ENCODE measurements around the gene OCA2. TPM values are rescaled to one million over a fixed set of nuclear protein-coding genes. Genes with fewer than 3 reads are reported as not detected.

Gene OCA2
- total RNA-seq, 3 donors from 2014 or later (not counting 1 experiment from before 2014, with no cell fraction given), result 0.35 to 1.5 (median 0.56) TPM

DNA sequence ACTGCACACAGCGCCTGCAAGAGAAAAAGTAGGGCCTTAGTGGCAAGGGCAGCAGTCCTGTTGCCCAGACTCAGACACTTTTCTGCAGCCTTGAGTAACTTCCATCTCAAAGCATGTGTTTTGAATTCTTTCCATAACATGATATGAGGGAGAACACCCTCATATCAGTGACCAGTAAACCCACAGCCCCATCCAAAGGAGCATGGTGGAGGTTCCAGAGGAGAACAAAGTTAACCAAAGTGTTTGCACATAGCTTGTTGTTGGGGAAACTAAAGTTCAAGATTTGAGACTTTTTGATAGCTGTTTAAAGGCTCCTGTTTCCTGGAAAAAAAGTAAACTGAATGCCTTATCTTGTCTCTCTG, 74.2 kb downstream of the OCA2 start:
- no peaks in the 10 kb centered on the region for H3K36me3 Mint-ChIP-seq

DNA sequence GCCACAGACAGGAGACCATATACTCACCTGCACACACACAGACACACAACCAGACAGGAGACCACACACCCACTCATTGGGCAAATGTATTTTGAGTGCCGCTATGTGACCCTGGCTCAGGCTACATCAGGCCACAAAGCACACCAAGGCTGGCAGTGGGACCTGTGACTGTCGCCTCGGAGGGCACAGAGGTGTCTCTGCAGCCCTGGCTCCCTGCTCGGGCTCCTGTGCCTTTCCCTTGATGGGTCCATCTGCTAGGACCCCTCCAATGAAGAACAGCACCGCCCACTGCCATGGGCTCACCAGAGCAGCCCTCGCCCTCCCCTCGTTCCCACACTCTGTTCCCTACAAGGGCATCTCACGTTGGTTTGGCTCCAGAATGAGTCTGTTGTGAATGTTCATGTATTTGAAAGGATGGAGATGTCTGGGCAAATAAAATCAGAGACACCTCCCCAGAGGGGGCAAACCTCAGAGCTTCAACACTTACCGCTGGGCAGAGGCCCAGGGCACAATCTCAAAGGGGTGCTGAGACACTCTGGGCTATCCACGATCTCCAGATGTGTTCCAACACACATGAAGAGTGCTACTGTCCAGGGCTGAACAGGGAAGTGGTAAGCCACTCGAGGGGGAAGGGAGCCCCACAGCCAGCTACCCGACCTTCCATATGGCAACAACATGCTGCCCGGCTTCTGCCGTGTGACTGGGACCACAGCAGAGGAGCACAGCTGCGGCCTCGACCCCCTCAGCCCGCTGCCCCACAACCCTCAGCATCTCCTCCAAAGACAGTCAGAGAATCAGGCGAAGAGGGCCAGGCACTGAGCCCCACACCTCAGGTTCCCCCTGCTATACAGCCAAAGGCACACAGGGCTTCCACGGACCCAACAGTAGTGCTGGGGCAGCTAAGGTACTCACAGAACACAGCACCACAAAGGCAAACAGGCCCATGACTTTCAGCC, 74.9 kb downstream of the OCA2 start:
- H3K27ac ChIP-seq (ENCODE audit: low read length), result no peak overlapping the region
- H3K27me3 ChIP-seq (ENCODE audit: control insufficient read depth, insufficient read depth, low read length), result no peaks in the 10 kb centered on the region
- H3K9me3 ChIP-seq (ENCODE audit: control insufficient read depth, insufficient read depth, low read length), result no peaks in the 10 kb centered on the region
- Mint-ChIP-seq H3K27ac (no peak overlapping the region), H3K4me1 (no peaks in the 10 kb centered on the region), H3K27me3 (ENCODE audit: low read depth in 2 of 2) (peaks cover 0 to 2% of the 10 kb centered on the region in 2 donors), H3K4me3 (no peak overlapping the region), H3K36me3 (no peaks in the 10 kb centered on the region), H3K9me3 (no peaks in the 10 kb centered on the region)
- no peak overlapping the region for H3K4me3 ChIP-seq (ENCODE audit: low read length)
- H3K36me3 ChIP-seq (ENCODE audit: control insufficient read depth, insufficient read depth, low read length), result no peaks in the 10 kb centered on the region
- intact Hi-C loops (cut with micrococcal nuclease), result no loop called here
- no peak for DNase-seq
- H3K4me1 ChIP-seq (ENCODE audit: control insufficient read depth, insufficient read depth, low read length), result no peaks in the 10 kb centered on the region
- TF ChIP-seq, protein P1, sequence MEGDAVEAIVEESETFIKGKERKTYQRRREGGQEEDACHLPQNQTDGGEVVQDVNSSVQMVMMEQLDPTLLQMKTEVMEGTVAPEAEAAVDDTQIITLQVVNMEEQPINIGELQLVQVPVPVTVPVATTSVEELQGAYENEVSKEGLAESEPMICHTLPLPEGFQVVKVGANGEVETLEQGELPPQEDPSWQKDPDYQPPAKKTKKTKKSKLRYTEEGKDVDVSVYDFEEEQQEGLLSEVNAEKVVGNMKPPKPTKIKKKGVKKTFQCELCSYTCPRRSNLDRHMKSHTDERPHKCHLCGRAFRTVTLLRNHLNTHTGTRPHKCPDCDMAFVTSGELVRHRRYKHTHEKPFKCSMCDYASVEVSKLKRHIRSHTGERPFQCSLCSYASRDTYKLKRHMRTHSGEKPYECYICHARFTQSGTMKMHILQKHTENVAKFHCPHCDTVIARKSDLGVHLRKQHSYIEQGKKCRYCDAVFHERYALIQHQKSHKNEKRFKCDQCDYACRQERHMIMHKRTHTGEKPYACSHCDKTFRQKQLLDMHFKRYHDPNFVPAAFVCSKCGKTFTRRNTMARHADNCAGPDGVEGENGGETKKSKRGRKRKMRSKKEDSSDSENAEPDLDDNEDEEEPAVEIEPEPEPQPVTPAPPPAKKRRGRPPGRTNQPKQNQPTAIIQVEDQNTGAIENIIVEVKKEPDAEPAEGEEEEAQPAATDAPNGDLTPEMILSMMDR (IDR thresholded peaks at IDR 0.05), result no peak
- ATAC-seq, result no peak
- 62% methylated on average over 18 of the region's 19 CpGs for WGBS (ENCODE audit: insufficient coverage)

More for the DNA sequence above, 74.2 kb downstream of the OCA2 start:
- Histone ChIP-seq H3K36me3 (ENCODE audit: control insufficient read depth, insufficient read depth, low read length) (no peaks in the 10 kb centered on the region), H3K4me3 (ENCODE audit: low read length) (no peak overlapping the region), H3K4me1 (ENCODE audit: control insufficient read depth, insufficient read depth, low read length) (no peaks in the 10 kb centered on the region), H3K9me3 (ENCODE audit: control insufficient read depth, insufficient read depth, low read length) (no peaks in the 10 kb centered on the region), H3K27ac (ENCODE audit: low read length) (no peak overlapping the region), H3K27me3 (ENCODE audit: control insufficient read depth, insufficient read depth, low read length) (no peaks in the 10 kb centered on the region)
- Mint-ChIP-seq H3K9me3 (no peaks in the 10 kb centered on the region), H3K27me3 (ENCODE audit: low read depth in 2 of 2) (peaks cover 0 to 2% of the 10 kb centered on the region in 2 donors), H3K27ac (no peak overlapping the region), H3K4me1 (no peaks in the 10 kb centered on the region), H3K4me3 (no peak overlapping the region)
- ATAC-seq (no peak), DNase-seq (no peak)
- intact Hi-C loops (cut with micrococcal nuclease), result no loop called here
- TF ChIP-seq, protein P1 (IDR thresholded peaks at IDR 0.05), result no peak
- WGBS (ENCODE audit: insufficient coverage), result 80% methylated on average over 1 of the region's 1 CpG

DNA sequence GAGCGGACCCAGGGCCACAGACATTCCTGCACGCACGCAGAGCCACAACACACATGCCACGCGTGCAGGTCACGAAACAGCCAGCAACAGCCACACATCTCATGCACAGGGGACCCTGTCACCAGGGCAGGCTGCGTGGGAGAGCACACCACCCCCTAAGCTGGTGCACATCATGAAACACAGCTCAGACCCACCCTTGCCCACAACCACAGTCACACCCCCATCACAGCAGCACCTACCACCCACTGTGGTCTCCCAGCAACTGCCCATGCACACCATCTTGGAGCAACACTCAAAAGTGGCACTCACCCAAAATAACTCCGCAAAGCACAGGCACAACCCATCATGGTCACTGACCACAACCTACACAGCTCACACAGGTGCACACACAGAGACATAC, 75.7 kb downstream of the OCA2 start:
- no peaks in the 10 kb centered on the region for H3K9me3 Mint-ChIP-seq
- no peaks in the 10 kb centered on the region for H3K9me3 ChIP-seq (ENCODE audit: control insufficient read depth, insufficient read depth, low read length)
- no peak overlapping the region for H3K27ac ChIP-seq (ENCODE audit: low read length)
- H3K27me3 Mint-ChIP-seq (ENCODE audit: low read depth in 2 of 2), result peaks cover 0 to 2% of the 10 kb centered on the region in 2 donors
- no peaks in the 10 kb centered on the region for H3K36me3 Mint-ChIP-seq
- DNase-seq (no peak), ATAC-seq (no peak)
- H3K27ac Mint-ChIP-seq, result no peak overlapping the region
- no peaks in the 10 kb centered on the region for H3K27me3 ChIP-seq (ENCODE audit: control insufficient read depth, insufficient read depth, low read length)
- H3K4me3 ChIP-seq (ENCODE audit: low read length), result no peak overlapping the region
- H3K4me1 Mint-ChIP-seq, result no peaks in the 10 kb centered on the region
- no peaks in the 10 kb centered on the region for H3K36me3 ChIP-seq (ENCODE audit: control insufficient read depth, insufficient read depth, low read length)
- no peaks in the 10 kb centered on the region for H3K4me1 ChIP-seq (ENCODE audit: control insufficient read depth, insufficient read depth, low read length)
- TF ChIP-seq, protein P1 (IDR thresholded peaks at IDR 0.05), result no peak
- WGBS (ENCODE audit: insufficient coverage), result 85% methylated on average over 8 of the region's 8 CpGs
- intact Hi-C loops (cut with micrococcal nuclease), result no loop called here
- no peak overlapping the region for H3K4me3 Mint-ChIP-seq
